ENCODE measurements around the gene F2.

- TF ChIP-seq CTCF (IDR thresholded peaks at IDR 0.05), result no peak
- TF ChIP-seq POLR2A (IDR thresholded peaks at IDR 0.05), result no peak
Observed at GRCh38 chr11:46706886-46707285, 12.1 kb upstream of the F2 start.
